ENCODE data around the gene NFATC1.
"Not testable (repeated sequence)": the region's sequence is repeated elsewhere in the genome, so short reads cannot be mapped to it uniquely, and the experiment has no call there.

NFATC1 gene

GRCh38 chr18:79376661-79377060, 19.1 kb upstream of the NFATC1 start:
- not testable (repeated sequence) for DNase-seq

- DNase-seq: no peak
Observed at GRCh38 chr18:79377187-79377891, 18.4 kb upstream of the NFATC1 start.

- DNase-seq: peak; percentile 2 to 9
Observed at GRCh38 chr18:79378536-79379250, 17.0 kb upstream of the NFATC1 start.

GRCh38 chr18:79379251-79379905, 16.4 kb upstream of the NFATC1 start:
- DNase-seq: no peak

- DNase-seq: no peak
Observed at GRCh38 chr18:79379931-79380815, 15.6 kb upstream of the NFATC1 start.

GRCh38 chr18:79380816-79381806, 14.6 kb upstream of the NFATC1 start:
- peak in 1 of 2 experiments; percentile 11 for DNase-seq

GRCh38 chr18:79381811-79382311, 13.9 kb upstream of the NFATC1 start:
- no peak for DNase-seq

- no peak for DNase-seq
Observed at GRCh38 chr18:79382681-79383387, 12.9 kb upstream of the NFATC1 start.

GRCh38 chr18:79383388-79384056, 12.2 kb upstream of the NFATC1 start:
- no peak for DNase-seq

- DNase-seq: no peak
Observed at GRCh38 chr18:79384151-79384807, 11.5 kb upstream of the NFATC1 start.

GRCh38 chr18:79384834-79385233, 10.9 kb upstream of the NFATC1 start:
- DNase-seq: no peak

- DNase-seq: no peak
Observed at GRCh38 chr18:79385326-79385707, 10.4 kb upstream of the NFATC1 start.

- DNase-seq: no peak
Observed at GRCh38 chr18:79385708-79386341, 9.9 kb upstream of the NFATC1 start.

GRCh38 chr18:79386547-79386946, 9.2 kb upstream of the NFATC1 start:
- DNase-seq: no peak

GRCh38 chr18:79387214-79387613, 8.5 kb upstream of the NFATC1 start:
- DNase-seq: no peak

- no peak for DNase-seq
Observed at GRCh38 chr18:79387615-79388014, 8.1 kb upstream of the NFATC1 start.

- DNase-seq: no peak
Observed at GRCh38 chr18:79388043-79388442, 7.7 kb upstream of the NFATC1 start.

- no peak for DNase-seq
Observed at GRCh38 chr18:79389689-79390088, 6.0 kb upstream of the NFATC1 start.

GRCh38 chr18:79392226-79392625, 3.5 kb upstream of the NFATC1 start:
- DNase-seq: no peak

All from NCI-H187 (cell line).